H9 (cell line): Measurements from ENCODE around the gene RPL36A. TPM values are rescaled to one million over a fixed set of nuclear protein-coding genes. Genes with fewer than 3 reads are reported as not detected.

Source experiments
- DNase-seq: peaks from one replicate; pipeline ENCODE4 v3.0.0-alpha.2; 2017
- H2AFZ ChIP-seq: one replicate; pipeline ENCODE4 v1.6.1; 2013; ENCODE audit warnings: mild to moderate bottlenecking, low read length, control low read depth, moderate library complexity
- H2AK5ac ChIP-seq: 2 replicates; pipeline ENCODE4 v1.6.1; 2013; ENCODE audit warnings: low read length, control low read depth, mixed read lengths; ENCODE audit not compliant: insufficient read length
- H2BK120ac ChIP-seq: one replicate; pipeline ENCODE4 v1.6.1; 2013; ENCODE audit warnings: low read depth, mild to moderate bottlenecking, low read length, control low read depth, inconsistent platforms; ENCODE audit not compliant: poor library complexity, severe bottlenecking
- H2BK12ac ChIP-seq: 2 replicates; pipeline ENCODE4 v1.6.1; 2013; ENCODE audit warnings: low read length, control low read depth, mixed read lengths, low read depth; ENCODE audit not compliant: insufficient read length
- H2BK15ac ChIP-seq: 2 replicates; pipeline ENCODE4 v1.6.1; 2013; ENCODE audit warnings: low read depth, low read length, control low read depth
- H2BK20ac ChIP-seq: one replicate; pipeline ENCODE4 v1.6.1; 2013; ENCODE audit warnings: low read depth, mild to moderate bottlenecking, low read length, control low read depth, inconsistent platforms; ENCODE audit not compliant: poor library complexity, severe bottlenecking
- H2BK5ac ChIP-seq: 2 replicates; pipeline ENCODE4 v1.6.1; 2013; ENCODE audit warnings: low read length, control low read depth, mixed read lengths; ENCODE audit not compliant: insufficient read length
- H3K14ac ChIP-seq: 2 replicates; pipeline ENCODE4 v1.6.1; 2013; ENCODE audit warnings: low read length, control low read depth; ENCODE audit not compliant: insufficient read depth
- H3K18ac ChIP-seq: 2 replicates; pipeline ENCODE4 v1.6.1; 2013; ENCODE audit warnings: low read depth, mild to moderate bottlenecking, mixed read lengths, low read length, control low read depth; ENCODE audit not compliant: insufficient read length
- H3K23ac ChIP-seq: 2 replicates; pipeline ENCODE4 v1.6.1; 2013; ENCODE audit warnings: low read length, control low read depth, mixed read lengths, low read depth; ENCODE audit not compliant: insufficient read length
- H3K23me2 ChIP-seq: 2 replicates; pipeline ENCODE4 v1.6.1; 2013; ENCODE audit warnings: low read depth, mild to moderate bottlenecking, mixed read lengths, low read length, control low read depth; ENCODE audit not compliant: insufficient read length, poor library complexity, severe bottlenecking
- H3K27ac ChIP-seq: 2 replicates; pipeline ENCODE4 v1.5.1; 2013; ENCODE audit warnings: low read length, control low read depth, mixed read lengths, low read depth; ENCODE audit not compliant: insufficient read length
- H3K27me3 ChIP-seq: 2 replicates; pipeline ENCODE4 v1.6.1; 2013; ENCODE audit warnings: low read length, control low read depth, inconsistent platforms; ENCODE audit not compliant: insufficient read depth
- H3K4ac ChIP-seq: 2 replicates; pipeline ENCODE4 v1.6.1; 2013; ENCODE audit warnings: low read depth, mild to moderate bottlenecking, control low read depth, inconsistent platforms, low read length, moderate library complexity
- H3K4me1 ChIP-seq: 2 replicates; pipeline ENCODE4 v1.6.1; 2013; ENCODE audit warnings: low read length, control low read depth, inconsistent platforms; ENCODE audit not compliant: insufficient read depth
- H3K4me2 ChIP-seq: 2 replicates; pipeline ENCODE4 v1.6.1; 2013; ENCODE audit warnings: low read length, control low read depth, mixed read lengths; ENCODE audit not compliant: insufficient read length, insufficient read depth
- H3K56ac ChIP-seq: 2 replicates; pipeline ENCODE4 v1.6.1; 2013; ENCODE audit warnings: low read depth, mild to moderate bottlenecking, mixed read lengths, low read length, control low read depth; ENCODE audit not compliant: insufficient read length
- H3K79me1 ChIP-seq: 2 replicates; pipeline ENCODE4 v1.6.1; 2013; ENCODE audit warnings: low read depth, mild to moderate bottlenecking, moderate library complexity, low read length, control low read depth, inconsistent platforms; ENCODE audit not compliant: insufficient read depth, poor library complexity, severe bottlenecking
- H3K79me2 ChIP-seq: 2 replicates; pipeline ENCODE4 v1.6.1; 2013; ENCODE audit warnings: low read length, control low read depth, inconsistent platforms; ENCODE audit not compliant: insufficient read depth
- H3K9ac ChIP-seq: 2 replicates; pipeline ENCODE4 v1.6.1; 2013; ENCODE audit warnings: low read length, control low read depth, mixed read lengths; ENCODE audit not compliant: insufficient read length; ENCODE audit errors: extremely low read depth
- H3K9me3 ChIP-seq: one replicate; pipeline ENCODE4 v1.6.1; 2013; ENCODE audit warnings: low read depth, low read length, inconsistent platforms; ENCODE audit not compliant: control insufficient read depth
- H3T11ph ChIP-seq: one replicate; pipeline ENCODE4 v1.6.1; 2013; ENCODE audit warnings: mild to moderate bottlenecking, low read length, control low read depth, inconsistent platforms
- H4K20me1 ChIP-seq: one replicate; pipeline ENCODE4 v1.6.1; 2013; ENCODE audit not compliant: control insufficient read depth, insufficient read length, insufficient read depth
- H4K5ac ChIP-seq: 2 replicates; pipeline ENCODE4 v1.6.1; 2013; ENCODE audit warnings: low read depth, mild to moderate bottlenecking, mixed read lengths, low read length, control low read depth; ENCODE audit not compliant: insufficient read length
- H4K8ac ChIP-seq: replicated peaks from 2 replicates; pipeline ENCODE4 v1.6.1; 2013; ENCODE audit warnings: low read length, control low read depth, mixed read lengths, low read depth; ENCODE audit not compliant: insufficient read length
- H4K91ac ChIP-seq: 2 replicates; pipeline ENCODE4 v1.6.1; 2013; ENCODE audit warnings: low read depth, mild to moderate bottlenecking, moderate library complexity, mixed read lengths, low read length, control low read depth; ENCODE audit not compliant: insufficient read length
- H3K27ac Mint-ChIP-seq, 3 experiments: 2 replicates in 2 of 3; 3 replicates in 1 of 3; pipeline ENCODE4 v1.8.0; 2020 to 2021; ENCODE audit warnings: mixed read lengths in 3 of 3, mild to moderate bottlenecking in 1 of 3, moderate library complexity in 1 of 3
- H3K27me3 Mint-ChIP-seq: 2 replicates; pipeline ENCODE4 v1.8.0; 2021; ENCODE audit warnings: low read depth, mild to moderate bottlenecking, moderate library complexity, mixed read lengths
- H3K36me3 Mint-ChIP-seq, 3 experiments: 2 replicates in 2 of 3; 3 replicates in 1 of 3; pipeline ENCODE4 v1.8.0; 2020 to 2021; ENCODE audit warnings: low read depth in 3 of 3, mixed read lengths in 3 of 3; ENCODE audit not compliant: insufficient read depth in 1 of 3
- H3K4me1 Mint-ChIP-seq, 2 experiments: 2 replicates each; pipeline ENCODE4 v1.8.0; 2020; ENCODE audit warnings: mixed read lengths in 2 of 2
- H3K4me3 Mint-ChIP-seq, 2 experiments: 2 replicates in 1 of 2; 3 replicates in 1 of 2; pipeline ENCODE4 v1.8.0; 2020 to 2021; ENCODE audit warnings: mild to moderate bottlenecking in 2 of 2, mixed read lengths in 2 of 2, moderate library complexity in 1 of 2
- H3K9me3 Mint-ChIP-seq, 2 experiments: 2 replicates in 1 of 2; 3 replicates in 1 of 2; pipeline ENCODE4 v1.8.0; 2020; ENCODE audit warnings: mild to moderate bottlenecking in 2 of 2, mixed read lengths in 2 of 2, moderate library complexity in 1 of 2
- WGBS: extraction: QIAGEN DNeasy Blood & Tissue Kit; methylation state at CpG from one replicate; pipeline ENCODE4 v1.1.7; 2013; ENCODE audit warnings: missing lambda C conversion rate, low lambda C conversion rate, mixed read lengths; ENCODE audit not compliant: insufficient read length; ENCODE audit errors: extremely low coverage; 5-methylcytosine and 5-hydroxymethylcytosine counted together
- total RNA-seq: library from RNA; stranded (reverse); gene quantifications from 2 replicates; pipeline ENCODE4 v1.2.1, GENCODE V29; 2021
- TF ChIP-seq, protein P1 (sequence below): fragments of 200-600 bp; sonication (generic); conservative IDR thresholded peaks from 3 replicates; pipeline ENCODE4 v1.8.0; 2021; ENCODE audit warnings: antibody characterized with exemption, mild to moderate bottlenecking

The RPL36A gene
- total RNA-seq, 1 experiment from 2014 or later = 428 TPM

- Histone ChIP-seq H2AFZ (no peak overlapping the region), H3K9me3 (peaks cover 29% of the 10 kb centered on the region), H3K9ac (no peak overlapping the region), H4K8ac (no peak overlapping the region), H3K79me1 (no peaks in the 10 kb centered on the region), H3K56ac (no peak overlapping the region), H3K23me2 (no peaks in the 10 kb centered on the region), H3K14ac (no peak overlapping the region), H3K18ac (no peak overlapping the region), H3K4me1 (no peaks in the 10 kb centered on the region), H4K91ac (no peak overlapping the region), H3K4ac (no peak overlapping the region), H2AK5ac (no peak overlapping the region), H3K27me3 (no peaks in the 10 kb centered on the region), H2BK5ac (no peak overlapping the region), H4K20me1 (no peaks in the 10 kb centered on the region), H3K79me2 (no peaks in the 10 kb centered on the region), H2BK20ac (no peak overlapping the region), H2BK12ac (no peak overlapping the region), H4K5ac (no peak overlapping the region), H3K27ac (no peak overlapping the region), H3K4me2 (no peak overlapping the region), H3K23ac (no peak overlapping the region), H2BK120ac (no peak overlapping the region), H3T11ph (no peak overlapping the region), H2BK15ac (no peak overlapping the region)
- DNase-seq = no peak
- no CpG with 5 or more reads among the region's 1 CpG for WGBS
- H3K4me1 Mint-ChIP-seq = peaks cover 5 to 7% of the 10 kb centered on the region in 2 experiments; a peak in 1 of 4 replicates
- no peak overlapping the region for H3K4me3 Mint-ChIP-seq
- H3K27me3 Mint-ChIP-seq = no peaks in the 10 kb centered on the region; the same call in 1 of the 2 replicates
- TF ChIP-seq, protein P1, sequence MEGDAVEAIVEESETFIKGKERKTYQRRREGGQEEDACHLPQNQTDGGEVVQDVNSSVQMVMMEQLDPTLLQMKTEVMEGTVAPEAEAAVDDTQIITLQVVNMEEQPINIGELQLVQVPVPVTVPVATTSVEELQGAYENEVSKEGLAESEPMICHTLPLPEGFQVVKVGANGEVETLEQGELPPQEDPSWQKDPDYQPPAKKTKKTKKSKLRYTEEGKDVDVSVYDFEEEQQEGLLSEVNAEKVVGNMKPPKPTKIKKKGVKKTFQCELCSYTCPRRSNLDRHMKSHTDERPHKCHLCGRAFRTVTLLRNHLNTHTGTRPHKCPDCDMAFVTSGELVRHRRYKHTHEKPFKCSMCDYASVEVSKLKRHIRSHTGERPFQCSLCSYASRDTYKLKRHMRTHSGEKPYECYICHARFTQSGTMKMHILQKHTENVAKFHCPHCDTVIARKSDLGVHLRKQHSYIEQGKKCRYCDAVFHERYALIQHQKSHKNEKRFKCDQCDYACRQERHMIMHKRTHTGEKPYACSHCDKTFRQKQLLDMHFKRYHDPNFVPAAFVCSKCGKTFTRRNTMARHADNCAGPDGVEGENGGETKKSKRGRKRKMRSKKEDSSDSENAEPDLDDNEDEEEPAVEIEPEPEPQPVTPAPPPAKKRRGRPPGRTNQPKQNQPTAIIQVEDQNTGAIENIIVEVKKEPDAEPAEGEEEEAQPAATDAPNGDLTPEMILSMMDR = no peak
- peaks cover 64 to 67% of the 10 kb centered on the region in 2 experiments for H3K9me3 Mint-ChIP-seq
- H3K36me3 Mint-ChIP-seq = peaks cover 41 to 62% (median 59%) of the 10 kb centered on the region in 3 experiments
- H3K27ac Mint-ChIP-seq = peak overlapping the region in 1 of 3 experiments; percentile 3; a peak in 1 of 7 replicates
These were observed 5.0 kb downstream of the RPL36A start for GRCh38 chrX:101395789-101396188.
